Measurements from ENCODE around the gene PTS. TPM values are rescaled to one million over a fixed set of nuclear protein-coding genes. Genes with fewer than 3 reads are reported as not detected.
"Not testable (repeated sequence)": the region's sequence is repeated elsewhere in the genome, so short reads cannot be mapped to it uniquely, and the experiment has no call there.

Gene PTS
- total RNA-seq, 2 donors from 2014 or later = 45.3 to 53.2 TPM

DNA sequence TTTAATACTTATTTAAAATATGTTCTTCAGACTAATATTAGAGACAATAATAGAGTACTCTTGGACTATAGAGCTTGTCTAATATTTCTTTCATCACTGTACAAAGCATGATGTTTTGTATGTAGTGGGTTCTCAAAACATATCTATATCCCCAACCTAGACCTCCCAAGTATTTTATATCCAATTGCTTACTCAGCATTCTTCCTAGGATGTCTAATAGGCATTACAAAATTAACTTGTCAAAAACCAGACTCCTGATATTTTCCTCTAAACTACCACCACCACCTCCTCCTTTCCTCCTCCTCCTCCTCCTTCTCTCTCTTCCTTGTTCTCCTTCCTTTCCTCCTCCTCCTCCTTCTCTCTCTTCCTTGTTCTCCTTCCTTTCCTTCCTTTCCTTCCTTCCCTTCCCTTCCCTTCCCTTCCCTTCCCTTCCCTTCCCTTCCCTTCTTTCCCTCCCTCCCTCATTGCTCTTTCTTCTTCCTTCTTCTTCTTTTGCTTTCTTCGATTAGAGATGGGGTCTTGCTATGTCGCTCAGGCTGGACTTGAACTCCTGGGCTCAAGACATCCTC is 29.6 kb upstream of the PTS start:
- H3K36me3 ChIP-seq (ENCODE audit: control insufficient read depth, insufficient read depth, low read length) = no peaks in the 10 kb centered on the region
- no peak for TF ChIP-seq CTCF (conservative IDR thresholded peaks at IDR 0.05)
- no peak for DNase-seq
- no peaks in the 10 kb centered on the region for H3K27me3 ChIP-seq (ENCODE audit: control insufficient read depth, insufficient read depth, low read length, poor library complexity, severe bottlenecking)
- no peaks in the 10 kb centered on the region for H3K4me1 ChIP-seq (ENCODE audit: control insufficient read depth, insufficient read depth, low read length)
- H3K27ac ChIP-seq (ENCODE audit: low read depth, low read length) = no peak overlapping the region
- no peaks in the 10 kb centered on the region for H3K9me3 Mint-ChIP-seq
- 89 to 94% methylated on average over 2 of the region's 2 CpGs for WGBS, 2 experiments (ENCODE audit: insufficient coverage in 1 of 2, insufficient read length in 1 of 2)
- no peaks in the 10 kb centered on the region for H3K4me1 Mint-ChIP-seq
- no peak overlapping the region for H3K9ac ChIP-seq (ENCODE audit: extremely low read depth, low read length, poor library complexity, severe bottlenecking)
- H3K27ac Mint-ChIP-seq = no peak overlapping the region
- H3K36me3 Mint-ChIP-seq (ENCODE audit: low read depth) = no peaks in the 10 kb centered on the region
- peaks cover 16% of the 10 kb centered on the region for H3K27me3 Mint-ChIP-seq (ENCODE audit: insufficient read depth)
- H3K4me3 ChIP-seq (ENCODE audit: low read length) = no peak overlapping the region
- no peaks in the 10 kb centered on the region for H3K9me3 ChIP-seq (ENCODE audit: control insufficient read depth, low read length)
- no peak overlapping the region for H3K4me3 Mint-ChIP-seq

GRCh38 chr11:112199101-112199500 is 27.1 kb upstream of the PTS start:
- not testable (repeated sequence) for H3K9ac ChIP-seq (ENCODE audit: extremely low read depth, low read length, poor library complexity, severe bottlenecking); H3K4me3 Mint-ChIP-seq; H3K27me3 ChIP-seq (ENCODE audit: control insufficient read depth, insufficient read depth, low read length, poor library complexity, severe bottlenecking); H3K27ac ChIP-seq (ENCODE audit: low read depth, low read length); H3K9me3 Mint-ChIP-seq; H3K36me3 ChIP-seq (ENCODE audit: control insufficient read depth, insufficient read depth, low read length); H3K27ac Mint-ChIP-seq; H3K9me3 ChIP-seq (ENCODE audit: control insufficient read depth, low read length); H3K36me3 Mint-ChIP-seq (ENCODE audit: low read depth); H3K4me1 Mint-ChIP-seq; DNase-seq; H3K4me1 ChIP-seq (ENCODE audit: control insufficient read depth, insufficient read depth, low read length); H3K4me3 ChIP-seq (ENCODE audit: low read length)
- 79 to 86% methylated on average over 2 to 4 of the region's 4 CpGs for WGBS, 2 experiments (ENCODE audit: insufficient coverage in 1 of 2, insufficient read length in 1 of 2)
- peaks cover 16% of the 10 kb centered on the region for H3K27me3 Mint-ChIP-seq (ENCODE audit: insufficient read depth)

DNA sequence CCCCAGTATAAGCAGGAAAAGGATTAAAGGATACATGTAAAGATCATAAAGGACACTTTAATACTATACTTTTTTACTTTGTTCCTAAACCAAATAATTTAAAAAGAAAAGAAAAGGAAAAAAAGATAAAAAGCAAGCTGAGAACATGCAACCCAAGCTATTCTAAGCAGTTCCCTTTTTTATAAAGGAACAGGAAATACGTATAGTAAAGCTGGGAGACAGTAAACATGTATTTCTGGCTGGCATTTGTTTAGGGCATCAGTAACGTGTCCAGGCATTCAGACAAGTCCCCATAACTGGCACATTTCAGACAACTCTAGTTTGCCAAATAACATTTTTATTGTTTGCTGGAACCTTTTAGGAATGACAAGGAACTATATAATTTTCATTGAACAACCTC is 26.0 kb upstream of the PTS start:
- H3K9me3 Mint-ChIP-seq = peaks cover 2% of the 10 kb centered on the region
- H3K4me3 Mint-ChIP-seq = no peak overlapping the region
- no peaks in the 10 kb centered on the region for H3K4me1 ChIP-seq (ENCODE audit: control insufficient read depth, insufficient read depth, low read length)

More for the DNA sequence above, 26.0 kb upstream of the PTS start:
- Histone ChIP-seq H3K27me3 (ENCODE audit: control insufficient read depth, insufficient read depth, low read length, poor library complexity, severe bottlenecking) (no peaks in the 10 kb centered on the region), H3K9me3 (ENCODE audit: control insufficient read depth, low read length) (no peaks in the 10 kb centered on the region), H3K9ac (ENCODE audit: extremely low read depth, low read length, poor library complexity, severe bottlenecking) (no peak overlapping the region), H3K4me3 (ENCODE audit: low read length) (no peak overlapping the region), H3K27ac (ENCODE audit: low read depth, low read length) (no peak overlapping the region), H3K36me3 (ENCODE audit: control insufficient read depth, insufficient read depth, low read length) (no peaks in the 10 kb centered on the region)
- no peaks in the 10 kb centered on the region for H3K36me3 Mint-ChIP-seq (ENCODE audit: low read depth)
- 41 to 80% methylated on average over 1 to 2 of the region's 2 CpGs for WGBS, 2 experiments (ENCODE audit: insufficient coverage in 1 of 2, insufficient read length in 1 of 2)
- TF ChIP-seq CTCF (conservative IDR thresholded peaks at IDR 0.05) = no peak
- no peak overlapping the region for H3K27ac Mint-ChIP-seq
- DNase-seq = no peak
- peaks cover 16% of the 10 kb centered on the region for H3K27me3 Mint-ChIP-seq (ENCODE audit: insufficient read depth)
- no peaks in the 10 kb centered on the region for H3K4me1 Mint-ChIP-seq

Data from endodermal cell (in vitro differentiated cells).